NCI-H1105 treated with DMSO at 0.1 percent for 48 hours (cell line): ENCODE measurements around the gene TBP.

ENCODE experiments used
- DNase-seq: peaks from one replicate; lab custom pipeline; 2025; lab: John Stamatoyannopoulos, UW

The TBP gene

GRCh38 chr6:170535004-170535403 lies 19.2 kb upstream of the TBP start:
- DNase-seq: no peak

GRCh38 chr6:170536671-170537070 lies 17.5 kb upstream of the TBP start:
- no peak for DNase-seq

- no peak for DNase-seq
Observed at GRCh38 chr6:170537329-170537728, 16.8 kb upstream of the TBP start.

- DNase-seq: no peak
Observed at GRCh38 chr6:170542031-170542719, 12.0 kb upstream of the TBP start.

GRCh38 chr6:170545405-170545804 lies 8.8 kb upstream of the TBP start:
- peak; percentile 73 for DNase-seq

GRCh38 chr6:170552765-170553533 lies 1.2 kb upstream of the TBP start, which contains the start of gene PSMB1:
Gene PSMB1, minus strand, starts transcription at chr6:170553307. Its CDS starts 65 bp downstream, at chr6:170553242.
- DNase-seq: peak; percentile 94

- peak; percentile 56 for DNase-seq
Observed at GRCh38 chr6:170553534-170554012, 596 bp upstream of the TBP start.

- DNase-seq: no peak
Observed at GRCh38 chr6:170554796-170555137, 598 bp downstream of the TBP start.

- no peak for DNase-seq
Observed at GRCh38 chr6:170555305-170555704, 1.1 kb downstream of the TBP start.

- DNase-seq: no peak
Observed at GRCh38 chr6:170561555-170561954, 7.4 kb downstream of the TBP start.

GRCh38 chr6:170564936-170565530 lies 10.9 kb downstream of the TBP start:
- DNase-seq: no peak

- DNase-seq: no peak
Observed at GRCh38 chr6:170572704-170573466, 18.7 kb downstream of the TBP start.

- DNase-seq: peak; percentile 5
Observed at GRCh38 chr6:170575250-170575649, 21.1 kb downstream of the TBP start.

GRCh38 chr6:170578909-170579308 lies 24.7 kb downstream of the TBP start:
- DNase-seq: no peak

- DNase-seq: peak; percentile 64
Observed at GRCh38 chr6:170583756-170584180, 29.6 kb downstream of the TBP start.

GRCh38 chr6:170584181-170584953 lies 30.2 kb downstream of the TBP start, which contains the start of gene PDCD2:
Gene PDCD2, minus strand, starts transcription at chr6:170584637. Its CDS starts 56 bp downstream, at chr6:170584581.
- DNase-seq: peak; percentile 97

GRCh38 chr6:170584954-170585498 lies 30.9 kb downstream of the TBP start:
- peak; percentile 40 for DNase-seq

GRCh38 chr6:170590725-170591124 lies 36.6 kb downstream of the TBP start:
- no peak for DNase-seq

GRCh38 chr6:170596426-170596825 lies 42.3 kb downstream of the TBP start:
- no peak for DNase-seq

GRCh38 chr6:170597278-170597677 lies 43.1 kb downstream of the TBP start:
- DNase-seq: no peak
